ENCODE results near the gene ZHX3. TPM values are rescaled to one million over a fixed set of nuclear protein-coding genes. Genes with fewer than 3 reads are reported as not detected.

The ZHX3 gene
- total RNA-seq, 1 donor from 2014 or later = 34.5 TPM

GRCh38 chr20:41201760-41202159, 115.8 kb downstream of the ZHX3 start:
- no peak for ATAC-seq
- Histone ChIP-seq H3K4me3 (no peak overlapping the region), H3K9me3 (peaks cover 12% of the 10 kb centered on the region), H3K27me3 (ENCODE audit: low read depth) (no peaks in the 10 kb centered on the region), H3K4me1 (no peaks in the 10 kb centered on the region), H3K36me3 (peaks cover 31% of the 10 kb centered on the region), H3K27ac (no peak overlapping the region)
- intact Hi-C loops (cut with DNase I) = no loop called here
- no peak for DNase-seq
- no peak for TF ChIP-seq CTCF (IDR thresholded peaks at IDR 0.05)

DNA sequence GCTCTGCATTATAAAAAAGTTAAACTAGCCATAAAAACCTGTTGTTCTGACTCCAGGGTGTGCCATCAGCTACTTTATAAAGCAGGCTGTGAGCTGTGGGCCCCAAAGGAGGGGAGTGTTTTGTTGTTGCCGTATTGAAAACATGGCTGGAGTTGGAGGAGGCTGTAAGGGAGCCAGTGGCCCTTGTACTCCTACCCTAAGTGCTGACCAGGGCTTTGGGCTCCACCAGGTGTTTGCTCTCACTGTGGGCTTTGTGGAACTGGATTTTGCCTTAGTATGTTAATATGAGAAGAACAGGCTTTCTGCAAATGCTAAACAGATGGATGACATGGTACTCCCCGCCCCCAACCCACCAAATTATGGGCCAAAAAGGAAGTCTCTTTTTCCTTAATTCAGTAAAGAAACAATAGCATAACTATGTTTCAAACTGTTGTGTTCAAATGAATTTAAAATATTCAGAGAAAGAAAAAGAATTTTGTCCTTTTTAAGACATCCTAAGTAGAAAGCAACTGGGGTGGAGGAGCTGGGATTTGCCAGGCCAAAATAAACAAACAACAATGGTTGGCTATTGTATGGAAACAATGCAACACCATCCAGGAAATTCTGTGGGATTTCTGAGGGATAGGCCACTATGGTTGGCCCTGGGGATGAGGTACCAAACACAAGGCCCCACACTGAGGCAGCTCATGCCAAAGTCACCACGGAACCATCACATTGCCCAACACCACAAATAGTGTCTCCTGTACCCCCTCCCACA, 116.9 kb downstream of the ZHX3 start:
- no peak for DNase-seq
- no peaks in the 10 kb centered on the region for H3K4me1 ChIP-seq
- intact Hi-C loops (cut with DNase I) = no loop called here
- ATAC-seq = no peak
- H3K9me3 ChIP-seq = peaks cover 12% of the 10 kb centered on the region
- no peaks in the 10 kb centered on the region for H3K27me3 ChIP-seq (ENCODE audit: low read depth)
- TF ChIP-seq CTCF (IDR thresholded peaks at IDR 0.05) = no peak
- H3K27ac ChIP-seq = no peak overlapping the region
- peaks cover 31% of the 10 kb centered on the region for H3K36me3 ChIP-seq
- no peak overlapping the region for H3K4me3 ChIP-seq

DNA sequence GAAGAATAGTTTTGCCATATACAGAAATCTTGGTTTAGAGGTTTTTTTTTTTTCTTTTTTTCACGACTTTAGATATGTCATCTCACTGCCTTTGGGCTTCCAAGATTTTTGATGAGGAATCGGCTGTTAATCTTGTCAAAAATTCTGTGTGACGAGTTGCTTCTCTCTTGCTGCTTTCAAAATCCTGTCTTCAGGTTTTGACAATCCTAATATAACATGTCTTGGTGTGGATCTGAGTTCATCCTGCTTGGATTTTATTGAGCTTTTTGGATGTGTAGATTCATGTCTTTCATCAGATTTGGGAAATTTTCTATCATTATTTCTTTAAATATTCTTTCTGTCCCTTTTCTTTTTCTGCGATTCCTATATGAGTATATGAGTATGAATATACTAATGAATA, 119.1 kb downstream of the ZHX3 start:
- ATAC-seq = no peak
- intact Hi-C loops (cut with DNase I) = no loop called here
- DNase-seq = no peak
- Histone ChIP-seq H3K27me3 (ENCODE audit: low read depth) (no peaks in the 10 kb centered on the region), H3K4me1 (no peaks in the 10 kb centered on the region), H3K4me3 (no peak overlapping the region), H3K9me3 (peaks cover 12% of the 10 kb centered on the region), H3K36me3 (peaks cover 17% of the 10 kb centered on the region), H3K27ac (no peak overlapping the region)
- no peak for TF ChIP-seq CTCF (IDR thresholded peaks at IDR 0.05)

- no peak for TF ChIP-seq CTCF (IDR thresholded peaks at IDR 0.05)
- DNase-seq (no peak), ATAC-seq (no peak)
- intact Hi-C loops (cut with DNase I) = no loop called here
- Histone ChIP-seq H3K4me1 (no peaks in the 10 kb centered on the region), H3K9me3 (peaks cover 17% of the 10 kb centered on the region), H3K4me3 (no peak overlapping the region), H3K27ac (no peak overlapping the region), H3K27me3 (ENCODE audit: low read depth) (no peaks in the 10 kb centered on the region), H3K36me3 (no peaks in the 10 kb centered on the region)
Measured at GRCh38 chr20:41196653-41197225, 120.8 kb downstream of the ZHX3 start.

GRCh38 chr20:41192575-41192974, 125.0 kb downstream of the ZHX3 start:
- DNase-seq (no peak), ATAC-seq (no peak)
- intact Hi-C loops (cut with DNase I) = no loop called here
- no peak overlapping the region for H3K27ac ChIP-seq
- TF ChIP-seq CTCF (IDR thresholded peaks at IDR 0.05) = no peak
- peaks cover 10% of the 10 kb centered on the region for H3K9me3 ChIP-seq
- H3K4me3 ChIP-seq = no peak overlapping the region
- no peaks in the 10 kb centered on the region for H3K36me3 ChIP-seq
- H3K27me3 ChIP-seq (ENCODE audit: low read depth) = no peaks in the 10 kb centered on the region
- H3K4me1 ChIP-seq = no peaks in the 10 kb centered on the region
